RCC 7860 (cell line): ENCODE measurements around the gene AMOT.

ENCODE experiments used
- DNase-seq: peaks from one replicate; pipeline ENCODE4 v3.0.0-alpha.2; 2015; ENCODE audit warnings: low spot score
- FAIRE-seq: peaks from 2 replicates; lab custom pipeline; 2012; peaks lifted over from hg19 to GRCh38; lab: Jason Lieb, UNC

The AMOT gene

GRCh38 chrX:112839856-112840255 is 775 bp downstream of the AMOT start:
- DNase-seq = no peak
- no peak for FAIRE-seq

- FAIRE-seq = no peak
Observed at GRCh38 chrX:112837531-112837930, 3.1 kb downstream of the AMOT start.

GRCh38 chrX:112835019-112835418 is 5.6 kb downstream of the AMOT start:
- no peak for FAIRE-seq
- no peak for DNase-seq

More at GRCh38 chrX:112837531-112837930, 3.1 kb downstream of the AMOT start:
- no peak for DNase-seq

- peak; percentile 78 for FAIRE-seq
- peak; percentile 4 for DNase-seq
Observed at GRCh38 chrX:112834031-112834845, 6.4 kb downstream of the AMOT start.

- no peak for FAIRE-seq
- DNase-seq = peak; percentile 4
Observed at GRCh38 chrX:112832481-112833095, 8.0 kb downstream of the AMOT start.

GRCh38 chrX:112830540-112830939 is 10.1 kb downstream of the AMOT start:
- no peak for FAIRE-seq

GRCh38 chrX:112827292-112827903 is 13.2 kb downstream of the AMOT start:
- FAIRE-seq (no peak), DNase-seq (no peak)

More at GRCh38 chrX:112830540-112830939, 10.1 kb downstream of the AMOT start:
- DNase-seq = no peak

GRCh38 chrX:112826023-112826422 is 14.6 kb downstream of the AMOT start:
- DNase-seq (no peak), FAIRE-seq (peak; percentile 66)

GRCh38 chrX:112822892-112823291 is 17.7 kb downstream of the AMOT start:
- DNase-seq (no peak), FAIRE-seq (no peak)

GRCh38 chrX:112820364-112821268 is 20.0 kb downstream of the AMOT start:
- FAIRE-seq (no peak), DNase-seq (no peak)

GRCh38 chrX:112819813-112820212 is 20.8 kb downstream of the AMOT start:
- FAIRE-seq (no peak), DNase-seq (no peak)

GRCh38 chrX:112819008-112819640 is 21.5 kb downstream of the AMOT start:
- DNase-seq (no peak), FAIRE-seq (peak; percentile 81)

- DNase-seq = no peak
- no peak for FAIRE-seq
Observed at GRCh38 chrX:112818114-112819007, 22.3 kb downstream of the AMOT start.

- FAIRE-seq = no peak
Observed at GRCh38 chrX:112816908-112817307, 23.7 kb downstream of the AMOT start.

GRCh38 chrX:112814496-112814895 is 26.1 kb downstream of the AMOT start:
- no peak for FAIRE-seq
- DNase-seq = no peak

More at GRCh38 chrX:112816908-112817307, 23.7 kb downstream of the AMOT start:
- no peak for DNase-seq

GRCh38 chrX:112812741-112813140 is 27.9 kb downstream of the AMOT start:
- DNase-seq = no peak

GRCh38 chrX:112808651-112809195 is 31.9 kb downstream of the AMOT start:
- DNase-seq (no peak), FAIRE-seq (no peak)

More at GRCh38 chrX:112812741-112813140, 27.9 kb downstream of the AMOT start:
- FAIRE-seq = no peak

GRCh38 chrX:112808007-112808406 is 32.6 kb downstream of the AMOT start:
- no peak for DNase-seq
- FAIRE-seq = no peak

GRCh38 chrX:112803060-112803459 is 37.6 kb downstream of the AMOT start:
- no peak for DNase-seq
- no peak for FAIRE-seq
